ENCODE measurements around the gene MRNIP.

The MRNIP gene

GRCh38 chr5:179820127-179820482, 38.5 kb downstream of the MRNIP start:
- no peak for DNase-seq

DNA sequence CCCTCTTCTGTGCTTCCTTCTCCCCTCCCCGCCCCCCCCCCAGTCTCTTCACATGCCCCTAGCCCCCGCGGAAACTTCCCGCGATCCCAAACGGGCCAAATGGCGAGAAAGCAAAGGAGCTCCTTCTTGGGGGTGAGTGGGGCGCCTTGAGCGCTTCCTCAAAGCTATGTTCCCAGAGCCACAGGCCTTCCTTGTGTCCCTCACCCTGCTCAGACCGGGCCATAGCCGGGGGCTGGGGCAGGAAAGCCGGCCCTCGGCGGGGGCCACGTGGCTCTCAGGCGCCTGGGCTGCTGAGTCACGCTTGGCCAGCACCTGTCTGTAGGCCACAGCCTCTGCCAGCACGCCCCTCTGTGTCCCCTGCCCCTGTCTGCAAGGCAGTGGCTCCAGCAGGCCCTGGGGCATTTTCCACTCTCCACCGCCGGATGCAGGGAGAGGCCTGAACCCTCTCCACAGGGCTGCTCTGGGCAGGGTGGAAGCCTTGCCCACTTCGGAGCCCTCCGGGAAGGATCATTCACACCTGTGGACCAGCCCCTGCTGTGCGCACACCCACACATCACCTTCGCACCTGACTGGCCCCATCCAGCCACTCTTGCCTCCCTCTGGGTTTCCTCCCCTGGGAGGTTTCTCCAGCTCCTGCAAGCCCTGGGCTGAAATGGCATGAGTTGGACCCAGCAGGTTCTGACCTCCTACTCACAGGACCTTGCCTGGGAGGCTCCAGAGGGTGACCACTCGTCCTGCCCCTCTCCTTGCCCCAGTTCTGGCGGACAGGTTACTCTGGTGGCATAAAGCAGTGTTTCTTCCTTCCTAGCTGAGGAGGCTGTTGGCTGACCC, 39.1 kb downstream of the MRNIP start:
- no peak for DNase-seq

GRCh38 chr5:179818746-179819295, 39.8 kb downstream of the MRNIP start:
- DNase-seq: peak; percentile 51 to 59

GRCh38 chr5:179817890-179818745, 40.5 kb downstream of the MRNIP start:
- DNase-seq: no peak

DNA sequence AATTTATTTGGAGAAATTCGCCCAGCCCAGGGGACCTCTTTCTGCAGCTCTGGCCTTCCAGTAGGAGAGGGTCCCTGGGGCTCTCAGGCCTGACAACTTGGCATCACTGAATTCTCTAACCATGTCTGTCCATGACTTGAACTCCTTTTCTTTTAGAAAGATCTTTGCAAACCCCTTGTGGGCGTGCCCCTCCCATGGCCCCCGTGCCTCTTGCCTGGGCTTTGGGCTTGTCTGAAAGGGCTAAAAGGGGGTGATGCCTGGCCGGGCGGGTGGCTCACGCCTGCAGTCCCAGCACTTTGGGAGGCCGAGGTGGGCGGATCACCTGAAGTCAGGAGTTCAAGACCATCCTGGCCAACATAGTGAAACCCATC, 41.2 kb downstream of the MRNIP start:
- no peak for DNase-seq

DNA sequence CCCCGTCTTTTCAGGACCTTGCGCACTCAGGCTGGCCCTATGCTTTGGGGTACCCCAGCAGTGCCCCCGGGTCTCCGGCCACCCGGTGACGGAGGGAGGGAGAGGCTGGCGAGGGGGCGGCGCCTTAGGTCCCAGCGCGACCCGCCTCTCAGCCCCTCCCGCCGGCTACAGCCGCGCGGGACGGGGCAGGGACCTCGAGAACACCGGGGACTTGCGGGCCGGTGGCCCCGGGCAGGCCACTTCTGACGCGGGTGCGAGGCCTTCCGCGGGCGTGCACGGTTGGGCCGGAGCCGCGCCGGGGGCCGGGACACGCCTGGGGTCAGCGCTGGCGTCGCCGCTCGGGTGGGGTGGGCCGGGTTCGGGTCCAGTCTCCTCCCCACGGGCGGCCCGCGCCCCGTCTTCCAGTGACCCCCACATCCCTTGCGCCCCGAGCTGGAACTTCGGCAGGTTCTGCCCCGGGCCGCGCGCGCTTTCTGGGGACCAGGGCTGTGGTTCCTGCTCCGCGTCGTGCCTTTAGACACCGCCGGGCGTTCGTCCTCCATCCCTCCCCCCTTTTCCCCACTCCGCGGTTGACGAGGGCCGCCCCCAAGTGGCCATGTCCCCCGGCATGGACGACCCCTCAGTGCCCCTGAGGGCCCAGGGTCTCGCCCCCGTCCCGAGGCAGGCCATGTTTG, 41.7 kb downstream of the MRNIP start:
- no peak for DNase-seq

DNA sequence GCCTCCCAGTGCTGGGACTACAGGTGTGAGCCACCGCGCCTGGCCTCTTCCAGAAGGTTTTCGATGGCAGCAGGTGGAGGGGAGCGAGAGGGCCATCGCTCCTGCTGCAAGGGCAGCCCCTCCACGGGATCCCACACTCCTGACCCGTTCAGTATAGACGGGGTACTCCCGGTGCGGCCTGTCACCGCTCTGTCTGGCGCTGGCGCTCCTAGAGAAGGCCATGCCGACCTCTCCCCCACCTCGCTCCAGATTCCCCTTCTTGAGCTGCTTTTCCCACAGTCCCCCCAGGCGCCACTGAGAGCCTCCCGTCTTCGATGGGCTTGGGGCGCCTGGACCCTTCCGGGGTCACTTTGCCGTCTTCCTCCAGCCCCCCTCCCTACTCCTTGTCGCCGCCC, 42.2 kb downstream of the MRNIP start:
- DNase-seq: no peak

GRCh38 chr5:179815491-179816249, 42.9 kb downstream of the MRNIP start:
- no peak for DNase-seq

GRCh38 chr5:179814090-179814489, 44.5 kb downstream of the MRNIP start:
- DNase-seq: no peak

DNA sequence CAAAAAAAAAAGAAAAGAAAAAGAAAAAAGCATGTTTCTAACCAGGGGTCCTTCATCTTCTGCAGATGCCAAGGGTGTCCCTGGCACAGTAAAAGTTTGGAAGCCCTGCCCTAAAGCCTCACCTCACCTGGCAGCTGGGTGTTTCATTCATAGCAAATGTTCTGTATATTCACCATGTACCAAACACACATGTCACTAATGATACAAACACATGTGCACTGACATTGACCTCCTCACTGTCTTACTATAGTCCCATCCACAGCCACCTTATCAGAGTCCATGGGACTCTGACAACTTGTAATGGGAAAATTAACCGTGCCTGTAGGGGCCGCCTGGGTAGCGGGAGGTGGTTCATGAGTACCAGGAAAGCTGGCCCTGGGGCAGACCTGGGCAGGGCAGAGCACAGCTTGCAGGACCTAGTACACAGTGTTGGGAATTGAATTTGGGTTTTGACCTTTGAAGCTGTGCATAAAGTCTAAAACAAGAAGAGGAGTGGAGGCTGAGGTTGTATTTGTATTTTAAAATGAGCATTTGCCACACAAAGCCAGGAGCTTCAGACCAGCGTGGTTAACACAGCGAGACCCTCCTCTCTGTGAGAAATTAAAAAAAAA, 45.5 kb downstream of the MRNIP start:
- no peak for DNase-seq

DNA sequence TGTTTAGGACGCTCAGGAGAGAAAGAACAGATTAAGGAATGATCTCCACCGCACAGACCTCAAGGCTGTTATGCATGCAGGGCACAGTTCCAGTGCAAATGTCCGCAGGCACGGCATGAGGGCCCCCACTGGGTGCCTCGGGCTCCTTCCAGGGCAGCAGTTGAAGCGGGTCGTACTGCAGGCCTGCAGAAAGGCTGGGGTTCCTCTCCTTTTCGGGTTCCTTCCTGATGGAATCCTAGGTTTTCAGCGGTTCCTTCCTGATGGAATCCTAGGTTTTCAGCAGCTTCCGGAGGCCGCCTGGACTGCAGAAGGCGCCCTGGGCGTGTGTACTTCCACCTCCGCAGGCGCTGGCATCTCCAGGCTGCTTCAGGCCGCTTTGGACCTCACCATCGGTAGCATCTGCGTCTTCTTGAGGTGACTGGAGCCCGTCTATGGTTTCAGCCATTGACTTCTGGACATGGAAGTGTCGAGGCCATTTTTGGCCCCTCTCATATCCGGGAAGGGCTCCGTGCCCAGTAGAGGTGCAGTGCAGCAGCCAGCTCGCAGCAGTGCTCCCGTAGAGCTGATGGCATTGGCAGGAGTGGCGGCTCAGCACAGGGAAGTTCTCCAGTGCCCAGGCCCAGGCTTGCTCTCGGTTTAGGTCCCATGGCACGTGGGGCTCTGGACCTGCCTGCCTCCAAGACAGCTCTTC, 46.3 kb downstream of the MRNIP start:
- no peak for DNase-seq

DNA sequence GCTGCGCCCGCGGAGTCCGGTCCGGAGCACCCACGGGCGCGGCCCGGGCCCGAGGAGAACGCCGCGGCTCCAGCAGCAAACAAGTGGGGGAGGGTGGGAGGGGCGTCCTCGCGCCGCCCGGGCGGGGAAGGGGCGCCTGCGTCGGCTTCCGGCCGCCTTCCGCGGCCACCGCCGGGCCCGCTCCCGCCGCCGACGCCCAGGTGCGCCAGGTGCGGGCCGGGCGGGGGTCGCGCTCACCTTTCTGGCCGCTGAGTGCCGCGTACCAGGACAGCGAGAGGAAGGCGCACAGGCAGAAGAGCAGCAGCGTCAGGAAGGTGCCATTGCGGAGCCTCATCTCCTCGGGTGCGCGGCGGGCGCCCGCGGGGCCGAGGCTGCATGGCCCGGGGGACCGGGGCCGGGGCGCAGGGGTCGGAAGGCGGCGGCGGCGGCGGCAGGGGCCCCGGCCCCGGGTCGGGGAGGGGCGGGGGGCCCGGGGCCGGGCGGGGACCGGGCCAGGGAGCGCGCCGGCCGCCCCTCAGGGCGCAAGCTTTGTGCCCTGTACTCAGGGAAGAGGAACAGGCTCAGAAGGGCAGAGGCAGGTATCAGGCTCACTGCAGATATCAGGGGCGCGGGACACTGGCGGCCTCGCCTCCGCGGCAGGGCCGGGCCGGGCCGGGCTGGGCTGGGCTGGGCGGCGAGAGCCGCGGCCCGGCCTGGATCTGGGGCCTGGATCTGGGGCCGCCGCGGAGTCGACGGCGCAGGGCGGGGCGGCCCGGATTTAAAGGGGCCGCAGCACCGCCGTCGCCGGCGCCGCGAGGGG, 52.2 kb downstream of the MRNIP start, which contains the start of gene MGAT4B:
Gene MGAT4B (minus strand): TSS at position 617 of the 799 bp plus-strand sequence. CDS start 283 bp downstream, at position 334.
- DNase-seq: peak; percentile 26 to 35

DNA sequence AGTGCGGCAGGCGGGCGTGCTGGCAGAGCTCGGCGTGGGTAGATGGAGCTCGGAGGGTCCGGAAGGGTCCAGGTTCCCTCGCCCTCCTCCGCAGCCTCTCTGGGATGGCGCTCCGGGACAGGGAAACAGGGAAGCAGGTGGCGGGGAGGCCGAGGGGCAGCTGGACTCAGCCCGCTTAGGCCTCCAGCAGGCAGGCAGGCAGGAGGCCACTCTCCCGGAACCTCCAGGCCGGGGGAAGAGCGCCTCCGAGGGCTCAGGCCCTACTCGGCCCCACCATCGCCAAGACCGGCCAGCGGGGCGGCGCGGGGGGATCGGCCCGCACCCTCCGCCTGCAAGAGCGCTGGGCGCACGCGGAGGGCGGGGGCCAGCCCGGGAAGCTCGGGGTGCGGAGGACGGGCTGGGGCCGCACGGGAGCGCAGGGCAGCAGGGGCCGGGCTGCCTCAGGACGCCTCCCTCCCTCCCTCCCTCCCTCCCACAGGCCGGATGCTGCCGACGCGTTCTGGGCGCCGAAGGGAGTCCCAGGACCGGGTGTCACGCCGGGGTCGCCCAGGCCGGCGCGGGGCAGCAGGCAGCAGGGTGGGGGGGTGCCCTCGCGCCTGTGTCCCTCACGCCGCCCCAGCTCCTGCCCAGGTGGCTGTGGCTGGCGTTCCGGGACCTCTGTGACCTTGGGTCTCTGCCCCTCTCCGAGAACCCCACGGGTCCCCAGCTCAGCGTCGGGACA, 52.9 kb downstream of the MRNIP start:
- DNase-seq: no peak

DNA sequence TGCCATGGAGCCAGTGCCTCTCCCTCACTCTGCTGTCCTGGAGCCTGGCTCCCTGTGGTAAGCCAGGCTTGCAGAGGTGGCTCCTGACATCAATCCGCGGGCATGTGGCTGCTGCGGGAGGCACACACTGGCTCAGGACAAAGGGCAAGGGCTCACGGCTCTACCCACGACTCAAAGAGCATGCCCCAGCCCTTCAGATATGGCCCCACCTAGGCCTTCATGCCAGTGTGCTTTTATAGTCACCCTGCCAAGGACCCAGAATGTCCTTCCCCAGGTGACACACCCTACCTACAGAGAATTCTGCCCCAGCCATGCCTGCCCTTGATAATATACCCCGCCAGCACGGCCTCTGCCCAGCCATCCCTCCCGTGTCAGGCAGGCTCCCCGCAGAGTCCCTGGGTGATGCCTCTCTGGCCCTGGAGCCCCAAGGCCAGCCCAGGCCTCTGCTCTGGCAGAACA, 53.5 kb downstream of the MRNIP start:
- DNase-seq: no peak

- DNase-seq: no peak
Measured at GRCh38 chr5:179804555-179804947, 54.1 kb downstream of the MRNIP start.

DNA sequence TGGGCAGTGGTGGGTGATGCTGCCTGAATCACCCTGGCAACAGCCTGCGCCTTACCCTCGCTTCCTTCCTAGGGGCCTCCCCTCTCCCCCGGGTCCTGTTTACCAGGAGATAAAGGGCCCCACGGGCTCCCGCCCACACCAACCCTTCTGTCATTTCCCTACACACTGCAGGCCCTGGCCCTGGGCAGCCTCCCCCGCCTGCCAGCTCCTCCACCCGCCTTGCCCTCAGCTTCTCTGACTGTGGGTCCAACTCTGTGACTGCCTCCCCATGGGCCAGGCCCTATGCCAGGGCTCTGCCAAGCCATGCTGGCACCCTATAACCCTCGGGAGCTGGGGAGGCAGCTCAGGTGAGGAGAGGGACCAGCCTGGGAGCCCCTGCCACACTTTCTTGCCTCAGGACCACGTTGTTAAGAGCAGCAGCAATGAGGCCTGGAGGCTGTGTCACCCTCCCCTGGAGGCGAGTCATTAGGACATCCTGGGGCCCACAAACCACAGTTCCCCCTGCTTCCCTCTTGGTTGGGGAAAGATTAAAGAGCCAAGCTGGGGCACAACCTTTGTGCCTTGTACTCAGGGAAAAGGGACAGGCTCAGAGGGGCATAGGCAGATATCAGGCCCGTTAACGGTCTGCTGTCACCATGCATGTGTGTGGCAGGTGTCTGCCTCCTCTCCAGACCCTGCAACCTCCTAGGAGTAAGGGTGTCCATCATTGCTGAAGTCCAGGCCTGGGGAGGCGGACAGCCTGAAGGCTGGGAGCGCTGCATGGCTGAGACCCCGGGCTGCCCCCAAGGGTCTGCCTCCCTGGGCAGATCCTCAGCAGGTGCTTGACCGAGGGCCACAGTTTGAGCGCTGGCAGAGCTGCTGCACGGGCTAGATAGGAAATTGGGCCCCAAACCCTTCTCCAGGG, 54.7 kb downstream of the MRNIP start:
- DNase-seq: no peak

DNA sequence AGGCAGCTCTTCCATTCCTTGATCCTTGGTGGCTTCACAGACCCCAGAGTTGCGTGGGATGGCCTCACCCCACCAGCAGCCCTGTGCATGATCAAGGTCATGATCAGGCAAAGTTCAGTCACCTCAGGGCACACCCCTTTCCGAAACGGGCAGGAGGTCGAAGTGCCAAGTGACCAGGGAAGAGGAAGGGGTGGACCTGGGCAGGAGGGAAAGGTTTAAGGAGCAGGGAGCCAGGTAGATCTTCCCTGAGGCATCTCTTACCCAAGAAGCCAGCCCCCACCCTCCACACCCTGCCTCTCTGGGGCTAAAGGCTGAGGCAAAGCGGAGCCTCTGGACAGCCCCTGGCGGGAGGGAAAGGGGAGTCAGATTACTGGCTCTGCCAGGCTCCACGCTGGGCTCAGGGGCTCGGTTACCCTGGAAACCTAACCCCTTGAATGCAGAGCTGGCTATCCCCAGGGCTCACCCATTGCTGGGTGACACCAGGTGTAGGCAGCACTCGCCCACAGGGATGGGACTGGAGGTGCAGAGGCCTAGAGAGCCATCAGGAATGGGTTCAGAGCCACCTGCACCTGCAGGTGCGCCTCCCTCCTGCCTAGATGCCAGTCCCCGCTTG, 55.6 kb downstream of the MRNIP start:
- no peak for DNase-seq

All from NCI-H1930 (cell line).